Frontal cortex (tissue), 4 donors: ENCODE measurements around the gene CACNA1I. TPM values are rescaled to one million over a fixed set of nuclear protein-coding genes. Genes with fewer than 3 reads are reported as not detected.
A peak's percentile ranks its signal among the peaks of the same experiment; 100 is the strongest.

Experiments
- DNase-seq, 2 donors: peaks; one replicate each; pipeline ENCODE4 v3.0.0; 2012; ENCODE audit warnings: low spot score in 2 of 2
- FAIRE-seq: peaks from 2 replicates; lab custom pipeline; 2012; peaks lifted over from hg19 to GRCh38; lab: Jason Lieb, UNC
- total RNA-seq: library from RNA; depleted of rRNA; stranded (reverse); fragments of >200 nt; gene quantifications from one replicate; pipeline ENCODE4 v1.2.3, GENCODE V29; 2014
- donor health status: control.
- donor health status: control.
- donor health status: control.

The CACNA1I gene
- total RNA-seq, 1 donor from 2014 or later, result 5.3 TPM

- DNase-seq (no peak), FAIRE-seq (no peak)
These were observed 47.6 kb downstream of the CACNA1I start for GRCh38 chr22:39617970-39618757.

GRCh38 chr22:39618996-39619530, 48.5 kb downstream of the CACNA1I start:
- FAIRE-seq, result no peak
- no peak for DNase-seq

GRCh38 chr22:39620924-39621690, 50.6 kb downstream of the CACNA1I start:
- FAIRE-seq (no peak), DNase-seq (no peak)

- DNase-seq (no peak), FAIRE-seq (no peak)
These were observed 51.3 kb downstream of the CACNA1I start for GRCh38 chr22:39621826-39622225.

GRCh38 chr22:39622881-39623367, 52.4 kb downstream of the CACNA1I start:
- DNase-seq (peak in 1 of 2 donors; percentile 54), FAIRE-seq (no peak)

GRCh38 chr22:39623603-39624500, 53.3 kb downstream of the CACNA1I start:
- FAIRE-seq, result no peak

GRCh38 chr22:39624501-39624821, 53.9 kb downstream of the CACNA1I start:
- DNase-seq, result no peak
- no peak for FAIRE-seq

More at GRCh38 chr22:39623603-39624500, 53.3 kb downstream of the CACNA1I start:
- DNase-seq, result no peak

GRCh38 chr22:39625569-39626537, 55.3 kb downstream of the CACNA1I start:
- FAIRE-seq (no peak), DNase-seq (peak in 1 of 2 donors; percentile 44)

GRCh38 chr22:39627208-39627607, 56.7 kb downstream of the CACNA1I start:
- DNase-seq, result no peak
- FAIRE-seq, result no peak

GRCh38 chr22:39627865-39628562, 57.5 kb downstream of the CACNA1I start:
- no peak for FAIRE-seq
- DNase-seq, result no peak

GRCh38 chr22:39628563-39629080, 58.1 kb downstream of the CACNA1I start:
- FAIRE-seq (no peak), DNase-seq (no peak)

- DNase-seq, result no peak
- no peak for FAIRE-seq
These were observed 59.3 kb downstream of the CACNA1I start for GRCh38 chr22:39629851-39630250.

- DNase-seq (no peak), FAIRE-seq (no peak)
These were observed 60.2 kb downstream of the CACNA1I start for GRCh38 chr22:39630721-39631120.

GRCh38 chr22:39631381-39632286, 61.1 kb downstream of the CACNA1I start:
- FAIRE-seq (no peak), DNase-seq (no peak)

- DNase-seq (no peak), FAIRE-seq (no peak)
These were observed 64.2 kb downstream of the CACNA1I start for GRCh38 chr22:39634530-39635405.

- FAIRE-seq (no peak), DNase-seq (no peak)
These were observed 65.2 kb downstream of the CACNA1I start for GRCh38 chr22:39635719-39636118.
